CD4-positive, alpha-beta T cell treated with Interleukin-17A for 4 hours (primary cell): Measurements from ENCODE around the gene GRIK2.

Experiments
- DNase-seq: peaks from one replicate; pipeline ENCODE4 v3.0.0-alpha.2; 2020; ENCODE audit warnings: mixed read lengths

The GRIK2 gene

DNA sequence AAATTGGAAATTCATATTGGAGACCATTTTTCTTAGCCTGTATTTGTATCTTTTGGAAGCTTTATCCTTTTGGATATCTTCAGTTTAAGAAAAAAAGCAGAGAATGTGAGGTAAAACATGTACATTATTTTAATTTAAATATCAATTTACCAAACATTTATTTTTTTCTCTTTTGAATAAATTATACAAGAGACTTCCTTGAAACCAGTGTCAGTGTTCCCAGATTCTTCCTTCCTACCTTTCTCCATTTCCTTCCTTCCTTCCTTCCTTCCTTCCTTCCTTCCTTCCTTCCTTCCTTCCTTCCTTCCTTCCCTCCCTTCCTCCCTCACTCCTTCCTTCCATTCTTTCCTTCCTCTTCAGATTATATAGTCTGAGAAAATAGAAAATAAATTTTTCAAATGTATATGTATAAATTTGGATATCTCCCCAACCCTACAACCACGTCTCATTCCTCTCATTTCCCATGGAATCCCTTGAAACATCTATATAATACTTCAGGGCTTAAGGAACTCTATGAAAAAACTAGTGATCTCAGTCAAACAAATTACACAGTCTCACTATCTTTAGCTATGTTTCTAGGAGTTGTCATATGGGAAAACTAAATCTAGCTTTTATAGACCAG is 528.4 kb downstream of the GRIK2 start:
- DNase-seq: no peak

DNA sequence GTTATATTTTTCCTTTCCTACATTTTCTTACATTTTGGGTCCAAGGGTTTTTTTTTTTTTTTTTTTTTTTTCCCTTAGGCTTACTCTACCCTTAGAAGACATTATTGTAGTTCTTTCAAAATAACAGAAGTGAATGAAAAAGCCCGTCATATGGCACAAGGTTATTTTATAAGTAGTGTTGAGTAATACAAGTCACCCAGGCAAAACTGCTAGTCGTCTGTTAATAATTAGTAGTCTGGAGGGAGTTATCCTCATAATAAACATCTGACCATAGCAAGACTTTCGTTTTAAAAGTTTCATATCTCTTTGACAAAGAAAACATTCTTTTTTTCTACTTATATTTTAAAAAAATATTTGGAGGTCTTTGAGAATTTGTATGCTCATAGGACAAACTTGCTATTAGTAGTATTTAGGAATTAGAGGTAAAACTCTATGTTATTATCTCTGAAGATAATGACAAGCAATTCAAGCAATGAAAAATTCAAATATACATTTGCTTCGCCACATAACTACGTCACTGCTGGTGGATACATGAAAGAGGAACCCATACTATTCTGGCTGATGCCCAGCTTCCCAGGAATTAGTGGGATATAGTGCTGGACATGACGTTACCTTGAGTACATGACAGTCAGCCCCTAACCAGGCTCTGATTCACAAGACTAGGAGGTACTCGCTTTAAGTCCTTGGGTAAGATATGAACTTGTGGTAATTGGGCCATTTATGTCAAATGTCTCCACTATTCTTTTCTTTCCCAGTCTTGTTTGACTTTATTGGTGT is 532.8 kb downstream of the GRIK2 start:
- DNase-seq: no peak

DNA sequence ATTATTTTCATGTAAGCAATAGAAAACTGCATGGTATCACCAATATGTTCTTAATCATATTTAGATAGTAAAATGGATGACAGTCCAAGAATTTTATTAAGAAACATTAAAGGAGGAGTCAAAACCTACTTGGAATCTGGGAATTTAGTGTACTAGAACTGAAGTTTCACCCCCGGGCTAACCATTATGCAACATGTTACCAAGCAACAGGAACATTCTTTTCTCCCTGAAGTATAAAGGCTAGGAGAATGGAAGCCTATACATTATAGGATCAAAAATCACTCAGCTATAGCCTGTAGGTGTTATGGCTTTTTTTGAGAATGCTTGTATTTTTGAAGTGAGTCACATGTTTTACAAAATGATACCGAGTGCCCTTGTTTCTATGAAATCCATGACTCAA is 538.3 kb downstream of the GRIK2 start:
- no peak for DNase-seq

DNA sequence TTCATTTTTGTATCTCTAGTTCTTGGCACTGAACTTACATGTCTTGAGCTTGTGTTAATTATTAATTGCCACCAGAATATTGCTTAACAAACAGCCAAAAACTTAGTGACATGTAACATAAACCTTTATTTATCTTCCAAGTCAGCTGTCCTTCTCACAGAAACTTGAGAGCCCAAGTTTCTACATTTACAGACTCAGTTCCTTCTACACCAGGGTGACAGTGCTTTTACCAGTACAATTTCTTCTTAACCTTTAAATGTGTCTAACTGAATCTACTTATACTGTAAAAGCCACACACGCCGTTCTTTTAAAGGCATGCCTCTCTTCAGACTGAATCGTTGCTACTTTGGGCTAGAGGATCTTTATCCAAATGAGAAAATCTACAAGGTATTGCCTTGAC is 539.2 kb downstream of the GRIK2 start:
- no peak for DNase-seq

DNA sequence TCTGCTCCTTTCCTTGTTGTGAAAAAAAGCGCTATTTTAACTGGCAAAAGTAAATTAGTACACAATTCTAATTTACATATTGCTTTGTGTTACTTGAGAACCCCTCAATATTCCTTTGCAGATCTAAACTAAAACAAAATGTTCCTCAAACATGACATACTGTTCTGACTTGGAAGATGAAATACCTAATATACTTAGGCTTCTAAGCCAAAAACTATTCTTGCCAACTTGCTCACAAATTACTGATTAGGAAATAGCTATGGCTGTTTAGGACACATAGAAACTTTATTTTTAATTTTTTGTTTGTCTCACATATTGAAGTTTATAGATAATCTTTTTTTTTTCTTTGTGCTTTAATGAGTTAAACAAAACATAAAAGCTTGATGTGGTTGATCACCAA is 542.2 kb downstream of the GRIK2 start:
- no peak for DNase-seq

DNA sequence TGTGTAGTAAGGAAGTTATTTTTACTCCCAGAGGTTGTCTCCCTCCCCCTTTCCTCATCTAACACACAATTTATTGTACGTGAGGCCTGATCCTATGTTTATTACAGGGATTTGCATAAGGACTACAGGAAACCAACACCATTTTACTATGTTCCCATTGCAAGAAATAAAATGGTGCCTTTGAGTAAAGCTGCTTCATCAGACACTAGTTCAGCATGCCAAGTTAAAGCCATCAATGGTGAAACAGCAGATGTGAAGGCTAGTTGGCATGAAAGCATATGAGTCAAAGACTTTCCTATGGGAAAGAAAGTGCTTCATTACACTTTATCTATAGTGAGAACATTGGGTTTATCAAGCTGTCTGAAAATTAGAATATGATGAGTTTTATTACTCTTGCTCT is 543.0 kb downstream of the GRIK2 start:
- DNase-seq: no peak

DNA sequence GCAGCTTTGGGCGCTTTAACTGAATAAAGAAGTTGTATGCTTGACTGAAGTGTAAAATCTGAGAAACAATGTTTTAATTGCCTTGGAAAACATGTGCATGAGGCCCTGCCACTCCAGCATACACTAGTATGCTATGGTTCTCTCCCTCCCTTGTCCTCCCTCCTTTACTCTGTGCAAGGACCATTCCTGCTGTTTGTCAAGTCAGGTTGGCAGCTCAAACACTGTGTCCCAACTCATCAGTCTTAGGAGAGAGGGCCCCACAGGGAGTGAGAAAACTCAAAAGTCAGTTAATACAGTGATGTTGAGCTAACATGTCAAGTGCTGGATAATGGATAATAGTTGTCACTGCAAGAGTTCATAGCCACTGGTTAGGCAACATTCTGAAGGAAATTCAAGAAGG is 543.6 kb downstream of the GRIK2 start:
- no peak for DNase-seq

DNA sequence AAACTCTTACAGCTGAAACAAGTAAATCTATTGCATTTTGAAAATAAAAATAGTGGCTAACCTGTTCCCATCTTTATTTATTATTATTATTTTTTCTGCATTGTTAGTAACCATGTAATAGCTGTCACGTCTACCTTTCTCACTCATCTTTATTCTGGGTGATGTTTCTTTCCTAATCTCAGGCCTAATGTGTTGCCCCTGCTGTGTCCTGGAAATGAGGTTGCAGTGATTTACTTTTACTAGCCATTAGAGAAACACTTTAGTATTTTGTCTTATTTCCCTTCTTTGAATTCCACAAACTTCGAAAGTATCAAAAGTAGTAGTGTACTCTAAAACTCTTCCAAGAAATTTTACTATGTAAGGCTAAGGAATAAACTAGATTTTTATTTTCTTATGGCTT is 546.9 kb downstream of the GRIK2 start:
- DNase-seq: no peak

DNA sequence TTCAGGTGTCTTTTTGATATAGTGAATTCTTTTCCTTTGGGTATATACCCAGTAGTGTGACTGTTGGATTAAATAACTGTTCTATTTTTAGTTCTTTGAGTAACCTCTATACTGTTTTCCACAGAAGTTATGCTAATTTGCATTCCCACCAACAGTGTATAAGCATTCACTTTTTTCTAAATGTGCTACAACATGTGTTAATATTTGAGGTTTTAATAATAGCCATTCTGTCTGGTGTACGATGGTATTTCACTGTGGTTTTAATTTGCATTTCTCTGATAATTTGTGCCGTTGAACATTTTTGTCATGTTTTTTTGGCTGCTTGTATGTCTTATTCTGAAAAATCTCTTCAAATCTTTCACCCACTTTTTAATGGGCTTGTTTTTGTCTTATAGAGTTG is 563.5 kb downstream of the GRIK2 start:
- no peak for DNase-seq

DNA sequence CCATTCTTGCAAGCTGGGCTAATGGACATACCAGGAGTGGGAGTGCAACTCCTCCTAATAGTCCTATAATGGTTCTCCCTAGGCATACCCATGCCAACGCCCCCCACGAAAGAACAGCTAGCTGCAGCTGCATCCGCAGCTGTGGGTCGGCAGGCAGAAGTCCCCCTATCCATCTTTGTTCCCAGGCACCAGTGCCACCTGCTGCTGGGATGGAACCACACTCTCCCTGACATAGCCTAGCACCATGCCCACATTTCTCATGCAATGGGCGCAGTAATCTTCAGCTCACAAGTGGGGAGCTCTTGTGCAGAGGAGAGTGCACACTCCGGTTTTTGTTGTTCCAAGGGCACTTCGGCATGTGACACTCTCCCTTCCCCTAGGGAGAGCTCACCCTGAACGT is 567.8 kb downstream of the GRIK2 start:
- no peak for DNase-seq

DNA sequence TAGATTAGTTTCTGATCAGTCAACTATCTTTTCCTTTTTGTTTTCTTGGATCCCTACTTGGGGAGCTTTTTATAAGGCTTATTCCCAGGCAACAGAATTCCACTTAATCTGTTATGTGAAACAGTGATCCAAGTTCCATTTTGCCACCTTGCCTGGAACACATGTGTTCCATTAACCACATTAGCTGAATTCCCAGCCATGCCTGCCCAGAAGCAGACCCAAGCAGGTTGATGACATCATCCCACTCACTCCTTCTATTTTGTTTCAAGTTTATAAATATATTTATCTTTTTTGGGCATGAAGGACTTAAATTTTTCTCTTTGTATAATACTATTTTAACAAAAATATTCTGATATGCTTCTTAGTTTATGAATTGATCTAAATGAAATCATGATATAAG is 587.4 kb downstream of the GRIK2 start:
- no peak for DNase-seq

DNA sequence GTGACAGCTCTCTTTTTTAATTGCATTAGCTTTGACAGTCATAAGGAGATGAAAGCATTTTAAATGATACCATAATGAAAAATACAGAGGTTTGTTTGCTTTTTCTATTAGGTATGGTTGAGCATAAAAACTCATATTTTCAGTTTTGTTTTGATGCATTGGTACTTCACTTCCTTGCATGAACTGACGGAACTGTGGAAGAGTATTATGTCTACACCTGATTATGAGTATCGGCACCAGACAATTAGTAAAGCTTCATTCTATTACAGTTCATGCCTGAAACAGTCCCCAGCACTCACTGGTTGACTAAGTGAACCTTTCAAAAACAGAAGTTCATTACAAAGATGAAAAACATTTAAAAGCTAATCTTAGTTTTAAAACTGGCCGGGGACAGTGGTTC is 593.0 kb downstream of the GRIK2 start:
- no peak for DNase-seq

DNA sequence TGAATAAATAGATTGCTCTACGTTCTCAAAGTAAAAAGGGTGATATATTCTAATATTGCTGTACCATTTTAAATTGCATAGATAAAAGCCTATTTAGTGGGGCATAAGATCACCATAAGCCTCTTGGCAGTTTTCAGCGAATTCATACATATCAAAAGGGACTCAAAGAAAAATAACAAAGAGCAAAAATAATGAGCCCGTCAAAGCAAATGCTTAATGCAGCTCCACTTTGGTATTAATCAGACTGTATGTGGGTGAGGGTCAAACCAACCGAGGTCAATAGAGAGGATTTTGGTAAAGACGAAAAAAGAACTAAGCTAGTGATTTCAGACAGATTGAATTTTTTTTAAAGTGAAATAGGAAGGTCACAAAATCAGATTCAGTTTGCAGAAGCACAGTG is 598.8 kb downstream of the GRIK2 start:
- no peak for DNase-seq

DNA sequence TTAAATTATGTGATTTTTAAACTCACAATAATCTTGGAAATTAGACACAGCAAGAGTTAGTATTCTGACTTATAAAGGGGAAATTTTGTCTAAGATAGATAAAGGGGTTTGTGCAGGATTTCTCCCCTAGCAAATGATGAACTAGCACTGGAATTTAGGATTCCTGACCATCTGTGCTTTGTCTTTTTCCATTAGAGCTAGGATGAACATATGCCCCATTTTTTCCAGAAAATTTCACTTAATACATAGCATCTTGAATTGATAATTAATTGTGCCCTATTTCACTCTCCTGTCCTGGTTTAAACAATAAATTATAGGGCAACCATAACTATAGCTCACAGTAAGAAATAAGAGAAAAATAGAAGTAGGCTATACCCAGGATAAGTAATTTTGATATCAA is 601.0 kb downstream of the GRIK2 start:
- no peak for DNase-seq

DNA sequence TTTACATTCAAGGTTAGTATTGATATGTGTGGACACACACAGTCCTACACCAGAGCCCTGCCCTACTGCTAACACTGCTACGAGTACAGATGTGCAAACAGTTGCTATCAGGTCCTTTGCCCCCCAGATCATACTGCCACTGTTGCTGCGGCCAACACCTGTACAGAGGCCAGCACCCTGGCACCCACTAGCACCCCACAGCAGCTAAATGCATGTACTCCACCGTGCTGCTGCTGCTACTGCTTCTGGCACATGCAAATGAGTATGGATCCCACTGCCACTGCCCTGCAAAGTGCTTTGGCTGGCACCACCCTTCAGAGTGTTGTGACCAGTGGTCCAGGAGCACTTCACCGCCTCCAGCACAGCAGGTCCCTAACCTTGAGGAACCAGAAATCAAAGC is 621.9 kb downstream of the GRIK2 start:
- DNase-seq: no peak

DNA sequence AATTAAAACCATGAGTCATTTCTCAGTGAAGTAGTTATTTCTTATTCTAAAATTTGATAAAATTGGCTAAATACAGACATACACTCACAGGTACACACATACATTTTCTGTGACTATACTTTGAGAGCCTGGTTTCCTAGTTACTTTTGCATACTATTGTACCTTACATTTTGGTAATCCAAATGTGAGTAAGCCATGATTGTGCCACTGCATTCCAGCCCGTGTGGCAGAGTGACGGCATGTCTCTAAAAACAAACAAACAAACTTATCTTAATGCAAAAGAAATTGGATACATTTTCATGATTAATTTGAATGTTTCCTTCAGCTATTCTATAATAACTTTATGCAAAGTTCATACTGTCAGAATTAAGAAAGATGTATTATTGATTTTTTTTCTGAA is 628.8 kb downstream of the GRIK2 start:
- no peak for DNase-seq

DNA sequence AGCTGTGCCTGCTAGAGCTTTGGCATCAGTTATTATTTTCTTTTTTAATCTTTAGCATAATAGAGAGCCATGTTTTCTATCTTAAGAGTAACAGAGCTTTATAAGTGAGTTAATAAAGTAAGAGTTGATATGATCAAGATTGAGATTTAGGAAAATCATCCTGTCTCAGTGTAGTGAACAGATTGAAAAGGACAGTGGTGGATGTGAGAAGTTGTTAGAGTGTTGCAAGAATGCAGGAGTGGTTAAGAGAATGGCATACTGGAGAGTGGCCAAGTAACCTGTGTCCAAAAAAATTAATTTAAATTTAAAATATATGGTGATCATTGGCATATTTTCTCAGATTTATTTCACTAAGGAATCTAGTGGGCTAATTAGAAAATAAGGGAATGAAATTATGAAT is 629.3 kb downstream of the GRIK2 start:
- no peak for DNase-seq

DNA sequence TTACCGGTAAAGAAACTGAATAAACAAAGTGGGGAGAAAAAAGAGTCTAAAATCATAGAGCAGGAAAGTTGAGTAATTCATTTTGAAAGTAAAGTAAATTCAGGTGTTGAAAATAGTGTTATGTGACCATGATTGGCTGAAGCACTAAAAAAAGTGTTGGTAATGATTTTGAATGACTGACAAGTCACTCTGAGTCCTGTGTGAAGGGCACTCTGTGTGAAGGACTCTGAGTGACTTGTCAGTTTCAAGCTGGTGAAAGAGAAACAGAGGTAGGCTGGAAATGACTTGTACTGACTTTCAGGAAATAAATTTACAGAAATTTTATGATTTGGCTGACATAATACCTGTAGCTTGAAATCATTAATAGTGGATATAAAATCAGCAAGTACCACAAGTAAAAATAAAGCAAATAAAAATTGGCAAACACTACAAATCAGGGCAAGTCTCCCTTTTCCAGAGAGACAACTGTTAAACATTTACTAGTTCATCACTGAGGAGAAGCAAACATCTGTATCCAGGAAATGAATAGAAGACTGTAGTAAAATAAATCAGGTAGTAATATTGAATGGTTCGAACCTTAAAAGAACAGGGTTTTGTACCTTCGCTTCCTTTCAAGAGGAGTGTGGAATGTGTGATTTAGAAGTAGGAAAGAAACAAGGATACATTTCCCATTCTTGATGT is 630.6 kb downstream of the GRIK2 start:
- DNase-seq: no peak

DNA sequence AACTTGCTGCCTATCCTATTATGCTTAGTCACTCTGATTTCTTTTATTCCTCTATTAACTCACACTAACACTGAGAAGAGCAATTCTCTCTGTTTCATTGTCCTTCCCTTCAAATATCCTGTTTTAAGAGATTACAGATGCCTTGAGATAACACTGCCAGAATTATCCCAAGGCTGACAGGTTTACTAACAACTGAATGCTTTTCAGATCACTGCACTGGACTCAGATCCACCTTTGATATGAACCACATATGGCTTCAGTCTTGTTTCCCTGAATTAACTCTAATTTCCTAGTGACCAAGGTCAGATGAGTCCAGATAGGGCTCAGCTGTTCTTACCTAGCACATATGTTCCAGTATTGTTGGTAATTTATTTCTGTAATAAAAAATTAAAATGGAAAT is 633.1 kb downstream of the GRIK2 start:
- no peak for DNase-seq

DNA sequence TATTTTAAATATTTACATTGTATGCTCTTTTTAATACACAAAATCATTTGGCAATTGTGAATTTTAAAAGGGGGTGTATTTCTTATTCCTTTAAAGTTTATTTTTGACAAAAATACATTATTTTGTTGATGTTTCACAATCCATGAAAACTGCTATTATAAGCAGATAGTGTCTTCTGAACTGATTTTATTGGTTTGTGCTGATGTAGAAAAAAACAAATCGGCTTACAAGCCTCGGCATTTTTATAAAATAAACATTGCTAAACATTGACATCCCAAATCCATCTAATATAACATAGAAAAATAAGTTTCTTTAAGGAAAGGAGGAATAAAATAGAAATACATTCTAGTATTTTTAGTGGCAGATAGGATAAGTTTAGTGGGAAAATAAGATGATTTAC is 634.7 kb downstream of the GRIK2 start:
- no peak for DNase-seq

DNA sequence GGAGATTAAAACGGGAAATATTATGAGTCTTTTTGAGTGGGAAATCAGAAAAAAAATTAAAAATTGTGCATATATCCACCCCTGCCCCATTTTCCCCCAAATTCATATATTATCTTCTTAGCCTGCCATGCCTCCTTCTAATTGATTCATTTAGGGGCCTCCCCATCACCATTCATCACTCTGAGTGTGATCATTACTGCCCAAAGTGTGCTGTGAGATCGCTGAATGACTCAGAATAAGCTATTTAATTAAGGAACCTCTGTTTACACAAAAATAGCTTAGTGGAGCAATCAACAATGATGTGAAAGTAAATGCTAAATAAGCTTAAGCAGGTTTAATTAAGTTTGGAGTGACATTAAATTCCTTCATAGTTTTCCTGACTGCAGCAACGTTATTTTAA is 645.5 kb downstream of the GRIK2 start:
- DNase-seq: no peak

DNA sequence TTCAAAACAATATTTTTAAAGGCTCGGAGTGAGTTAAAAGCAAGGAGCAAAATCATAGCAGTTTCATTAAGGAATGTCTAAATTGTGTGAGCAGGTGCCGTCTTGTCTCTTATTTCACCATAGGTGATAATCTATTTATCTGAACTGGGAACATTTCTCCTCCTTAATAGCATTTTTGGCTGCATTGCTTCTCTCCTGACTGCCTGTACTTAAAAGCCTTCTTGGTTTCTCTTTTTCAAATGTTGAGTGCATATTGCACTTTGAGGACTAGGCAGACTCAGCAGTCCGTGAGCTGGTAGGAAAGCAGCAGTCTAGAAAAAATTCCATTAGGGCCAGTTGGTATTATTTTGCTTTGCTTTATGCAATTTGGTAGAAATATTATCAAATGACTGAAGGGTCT is 645.9 kb downstream of the GRIK2 start:
- no peak for DNase-seq

DNA sequence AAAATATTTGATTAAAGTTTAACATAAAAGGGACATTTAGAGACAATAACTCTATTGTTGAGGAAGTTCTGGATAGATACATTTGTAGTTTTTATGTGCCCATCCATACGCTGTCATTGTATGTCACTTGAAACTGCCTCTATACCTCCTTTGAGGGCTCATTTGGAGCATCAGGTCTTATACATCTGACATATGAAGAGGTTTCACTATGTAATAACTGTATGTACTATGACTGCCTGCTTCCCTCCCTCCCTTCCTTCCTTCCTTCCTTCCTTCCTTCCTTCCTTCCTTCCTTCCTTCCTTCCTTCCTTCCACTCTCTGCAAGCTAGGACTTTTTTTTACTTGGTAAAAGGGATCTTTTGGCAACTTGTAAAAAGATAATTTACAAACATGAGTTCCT is 657.5 kb downstream of the GRIK2 start:
- DNase-seq: no peak

DNA sequence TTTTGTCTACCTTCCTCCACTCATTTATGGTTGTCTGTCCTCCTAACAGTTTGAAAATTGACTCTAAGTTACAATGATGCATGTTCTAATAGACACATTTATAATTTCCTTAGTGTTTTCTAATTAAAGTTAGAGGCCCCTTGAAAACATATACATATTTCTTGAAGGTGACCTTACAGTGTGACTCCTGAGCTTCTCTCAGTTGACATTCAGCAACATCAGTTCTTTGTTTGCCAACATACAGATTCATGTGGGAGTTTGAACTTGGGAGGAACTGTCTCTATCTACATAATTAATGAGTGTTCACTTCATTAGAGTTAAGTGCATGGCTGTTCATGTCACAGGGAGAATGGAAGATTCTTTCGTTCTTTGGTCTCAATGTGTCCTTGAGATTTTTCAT is 658.2 kb downstream of the GRIK2 start:
- DNase-seq: no peak

DNA sequence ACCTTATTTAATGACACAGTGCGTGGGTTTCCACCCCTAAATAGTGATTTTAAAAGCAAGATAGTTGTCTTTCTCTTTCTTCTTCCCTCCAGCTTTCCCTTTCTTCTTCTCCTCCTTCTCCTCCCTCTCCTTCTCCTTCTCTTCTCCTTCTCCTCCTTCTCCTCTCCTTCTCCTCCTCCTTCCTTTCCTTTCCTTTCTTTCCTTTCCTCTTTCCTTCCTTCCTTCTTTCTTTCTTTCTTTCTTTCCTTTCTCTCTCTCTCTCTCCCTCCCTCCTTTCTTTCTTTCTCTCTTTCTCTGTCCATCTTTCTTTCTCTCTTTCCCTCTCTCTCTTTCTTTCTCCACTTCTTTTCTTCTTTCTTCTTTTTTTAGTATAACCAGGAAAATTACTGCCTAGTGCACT is 670.6 kb downstream of the GRIK2 start:
- no peak for DNase-seq
